Keratinocyte (primary cell): ENCODE measurements around the gene CCL17. TPM values are rescaled to one million over a fixed set of nuclear protein-coding genes. Genes with fewer than 3 reads are reported as not detected.

Experiments
- DNase-seq: peaks from one replicate; pipeline ENCODE4 v3.0.0-alpha.2; 2011; ENCODE audit warnings: low read depth, missing footprints, low spot score
- FAIRE-seq: peaks from 2 replicates; lab custom pipeline; 2011; peaks lifted over from hg19 to GRCh38; lab: Jason Lieb, UNC
- H2AFZ ChIP-seq: 2 replicates; pipeline ENCODE4 v1.6.0; 2012; ENCODE audit warnings: low read length, control low read depth, inconsistent platforms; ENCODE audit not compliant: control insufficient read depth
- H3K27ac ChIP-seq: 2 replicates; pipeline ENCODE4 v1.5.1; 2011; ENCODE audit warnings: low read length; ENCODE audit not compliant: control insufficient read depth, insufficient read depth
- H3K27me3 ChIP-seq: 3 replicates; pipeline ENCODE4 v1.6.0; 2011; ENCODE audit warnings: low read length; ENCODE audit not compliant: control insufficient read depth, insufficient read depth; ENCODE audit errors: extremely low read depth
- H3K36me3 ChIP-seq, 2 experiments: 2 replicates in 1 of 2; 3 replicates in 1 of 2; pipeline ENCODE4 v1.5.1; 2011; ENCODE audit warnings: low read length in 2 of 2, mild to moderate bottlenecking in 1 of 2; ENCODE audit not compliant: control insufficient read depth in 2 of 2, insufficient read depth in 2 of 2; ENCODE audit errors: extremely low read depth in 1 of 2
- H3K4me1 ChIP-seq: 3 replicates; pipeline ENCODE4 v1.5.1; 2011; ENCODE audit warnings: low read length; ENCODE audit not compliant: control insufficient read depth, insufficient read depth; ENCODE audit errors: extremely low read depth
- H3K4me2 ChIP-seq: 3 replicates; pipeline ENCODE4 v1.6.0; 2011; ENCODE audit warnings: low read depth, low read length; ENCODE audit not compliant: control insufficient read depth, insufficient read depth; ENCODE audit errors: extremely low read depth
- H3K4me3 ChIP-seq, 3 experiments: fragments of 200-600 bp in 1 of 3; sonication (generic) in 1 of 3; 2 replicates in 2 of 3; 3 replicates in 1 of 3; pipeline ENCODE4 v1.5.1; 2011 to 2016; ENCODE audit warnings: low read length in 3 of 3, mild to moderate bottlenecking in 3 of 3, control low read depth in 2 of 3, inconsistent platforms in 1 of 3, low read depth in 1 of 3, mixed read lengths in 1 of 3, mixed run types in 1 of 3, moderate library complexity in 1 of 3; ENCODE audit not compliant: control insufficient read depth in 2 of 3, insufficient read depth in 2 of 3; ENCODE audit errors: extremely low read depth in 1 of 3
- H3K79me2 ChIP-seq: 2 replicates; pipeline ENCODE4 v1.6.0; 2012; ENCODE audit warnings: low read length; ENCODE audit not compliant: control insufficient read depth, insufficient read depth
- H3K9ac ChIP-seq: 3 replicates; pipeline ENCODE4 v1.6.0; 2011; ENCODE audit warnings: low read length; ENCODE audit not compliant: control insufficient read depth, insufficient read depth; ENCODE audit errors: extremely low read depth
- H3K9me1 ChIP-seq: 3 replicates; pipeline ENCODE4 v1.6.0; 2011; ENCODE audit warnings: low read length; ENCODE audit not compliant: control insufficient read depth, insufficient read depth; ENCODE audit errors: extremely low read depth
- H3K9me3 ChIP-seq: 2 replicates; pipeline ENCODE4 v1.5.1; 2012; ENCODE audit warnings: low read depth, low read length; ENCODE audit not compliant: control insufficient read depth
- H4K20me1 ChIP-seq: 3 replicates; pipeline ENCODE4 v1.6.0; 2011; ENCODE audit warnings: low read length; ENCODE audit not compliant: control insufficient read depth, insufficient read depth; ENCODE audit errors: extremely low read depth
- CTCF ChIP-seq, 3 experiments: IDR thresholded peaks in 1 of 3; conservative IDR thresholded peaks in 1 of 3; optimal IDR thresholded peaks in 1 of 3; 2 replicates in 2 of 3; 3 replicates in 1 of 3; pipeline versions ENCODE3 to v1.5.1; 2011; ENCODE audit warnings: low read length in 3 of 3, mild to moderate bottlenecking in 3 of 3, moderate library complexity in 2 of 3, control low read depth in 1 of 3, inconsistent platforms in 1 of 3; ENCODE audit not compliant: insufficient read depth in 2 of 3; ENCODE audit errors: extremely low read depth in 1 of 3
- EZH2 ChIP-seq: IDR thresholded peaks from one replicate; pipeline ENCODE4 v1.6.1; 2012; ENCODE audit warnings: inconsistent platforms, mild to moderate bottlenecking, low read length, moderate library complexity
- dilution Hi-C: fragments of 300-500 bp; cut with MboI; formaldehyde crosslinking; loops from one replicate; pipeline ENCODE4 v1.7.0; 2020; ENCODE audit warnings: low sequenced_read_pairs; ENCODE audit not compliant: extremely low pct_ligation_motif_present
- polyA plus RNA-seq, 5 experiments: library from polyadenylated mRNA; depleted of rRNA in 3 of 5; stranded (reverse) in 3 of 5; stranded (forward) in 1 of 5; unstranded in 1 of 5; fragments of >200 nt; gene quantifications; 1 replicate in 1 of 5; 2 replicates in 3 of 5; 3 replicates in 1 of 5; pipeline versions ENCODE4 v1.2.1 to v1.2.3, GENCODE V29; 2011 to 2012; ENCODE audit warnings: missing spikeins in 2 of 5, low read depth in 1 of 5, low replicate concordance in 1 of 5

The CCL17 gene
- polyA plus RNA-seq, 1 donor (not counting 4 experiments of a cell fraction or from before 2014, with no cell fraction given), result not detected

GRCh38 chr16:57376313-57376818 lies 28.2 kb upstream of the CCL17 start:
- Histone ChIP-seq H3K9me1 (no peaks in the 10 kb centered on the region), H3K4me1 (peaks cover 52% of the 10 kb centered on the region), H3K9me3 (no peaks in the 10 kb centered on the region), H3K27ac (no peak overlapping the region), H3K4me3 (no peak overlapping the region), H3K27me3 (no peaks in the 10 kb centered on the region), H2AFZ (no peak overlapping the region), H3K79me2 (no peaks in the 10 kb centered on the region), H3K4me2 (no peak overlapping the region), H3K36me3 (no peaks in the 10 kb centered on the region), H4K20me1 (no peaks in the 10 kb centered on the region), H3K9ac (no peak overlapping the region)
- DNase-seq (no peak), FAIRE-seq (no peak)
- no peak for TF ChIP-seq CTCF (optimal IDR thresholded peaks at IDR 0.05 in 1 of 3, IDR thresholded peaks at IDR 0.05 in 1 of 3, conservative IDR thresholded peaks at IDR 0.05 in 1 of 3; ENCODE audit: extremely low read depth in 1 of 3, insufficient read depth in 2 of 3, low read length in 3 of 3)
- no peak for TF ChIP-seq EZH2
- dilution Hi-C loops, result no loop called here

- dilution Hi-C loops, result no loop called here
- H3K9me1 ChIP-seq, result no peaks in the 10 kb centered on the region
- peak overlapping the region; percentile 1 for H3K9ac ChIP-seq
- peak overlapping the region; percentile 29 for H3K4me2 ChIP-seq
- no peaks in the 10 kb centered on the region for H3K9me3 ChIP-seq
- no peaks in the 10 kb centered on the region for H3K79me2 ChIP-seq
- H4K20me1 ChIP-seq, result no peaks in the 10 kb centered on the region
- FAIRE-seq (no peak), DNase-seq (no peak)
- no peaks in the 10 kb centered on the region for H3K27me3 ChIP-seq
- peaks cover 48% of the 10 kb centered on the region for H3K4me1 ChIP-seq
- H2AFZ ChIP-seq, result no peak overlapping the region
- TF ChIP-seq EZH2, result no peak
- TF ChIP-seq CTCF (optimal IDR thresholded peaks at IDR 0.05 in 1 of 3, IDR thresholded peaks at IDR 0.05 in 1 of 3, conservative IDR thresholded peaks at IDR 0.05 in 1 of 3; ENCODE audit: extremely low read depth in 1 of 3, insufficient read depth in 2 of 3, low read length in 3 of 3), result no peak
- H3K4me3 ChIP-seq, result no peak overlapping the region
- H3K27ac ChIP-seq, result peak overlapping the region; percentile 47
- no peaks in the 10 kb centered on the region for H3K36me3 ChIP-seq
Observed at GRCh38 chr16:57377080-57377841, 27.3 kb upstream of the CCL17 start.
